GM10847 (cell line): ENCODE data around the gene RPTOR.

ENCODE experiments used
- POLR2A ChIP-seq: IDR thresholded peaks from 2 replicates; pipeline ENCODE4 v1.6.1; 2011; ENCODE audit not compliant: insufficient read length; ENCODE audit errors: extremely low read depth

RPTOR gene

GRCh38 chr17:80689129-80689619 is 144.5 kb downstream of the RPTOR start:
- TF ChIP-seq POLR2A, result no peak

DNA sequence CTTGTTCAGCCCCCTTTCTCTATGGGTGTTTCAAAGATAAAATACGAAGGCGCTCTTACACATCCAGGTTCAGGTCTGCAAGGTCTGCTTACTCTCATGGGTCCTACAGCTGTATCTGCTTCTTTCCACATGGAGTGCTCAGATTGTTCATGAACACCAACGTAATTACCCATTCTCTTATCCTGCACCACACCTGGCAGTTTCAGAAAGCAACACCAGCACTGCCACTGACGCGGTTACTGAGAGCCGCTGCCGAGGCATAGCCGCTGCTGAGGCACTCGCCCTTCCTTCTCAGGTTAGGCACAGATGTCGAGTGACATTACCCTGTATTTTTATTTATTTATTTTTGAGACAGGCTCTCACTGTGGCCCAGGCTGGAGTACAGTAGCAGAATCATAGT is 147.1 kb downstream of the RPTOR start:
- TF ChIP-seq POLR2A, result no peak

- no peak for TF ChIP-seq POLR2A
These were observed 148.4 kb downstream of the RPTOR start for GRCh38 chr17:80692931-80693467.

DNA sequence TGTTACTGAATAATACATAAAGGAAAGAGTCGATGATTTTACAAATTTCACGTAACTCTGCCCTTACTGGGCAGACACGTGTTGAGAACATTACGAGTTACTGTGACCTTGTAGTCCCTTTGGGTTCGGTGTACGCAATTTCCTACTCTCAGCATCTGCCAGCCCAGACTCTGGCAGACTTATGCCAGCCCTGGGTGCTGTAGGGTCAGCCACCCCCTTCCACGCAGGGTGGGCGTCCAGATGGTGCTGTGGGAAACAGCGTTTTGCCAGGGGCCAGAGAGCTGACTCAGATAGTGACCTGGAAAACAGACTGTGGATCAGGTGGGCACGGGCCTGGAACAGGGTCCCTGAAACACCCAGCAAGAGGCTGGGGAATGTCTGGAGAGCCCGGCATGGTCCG is 148.9 kb downstream of the RPTOR start:
- no peak for TF ChIP-seq POLR2A

GRCh38 chr17:80694085-80694991 is 149.7 kb downstream of the RPTOR start:
- TF ChIP-seq POLR2A, result no peak

DNA sequence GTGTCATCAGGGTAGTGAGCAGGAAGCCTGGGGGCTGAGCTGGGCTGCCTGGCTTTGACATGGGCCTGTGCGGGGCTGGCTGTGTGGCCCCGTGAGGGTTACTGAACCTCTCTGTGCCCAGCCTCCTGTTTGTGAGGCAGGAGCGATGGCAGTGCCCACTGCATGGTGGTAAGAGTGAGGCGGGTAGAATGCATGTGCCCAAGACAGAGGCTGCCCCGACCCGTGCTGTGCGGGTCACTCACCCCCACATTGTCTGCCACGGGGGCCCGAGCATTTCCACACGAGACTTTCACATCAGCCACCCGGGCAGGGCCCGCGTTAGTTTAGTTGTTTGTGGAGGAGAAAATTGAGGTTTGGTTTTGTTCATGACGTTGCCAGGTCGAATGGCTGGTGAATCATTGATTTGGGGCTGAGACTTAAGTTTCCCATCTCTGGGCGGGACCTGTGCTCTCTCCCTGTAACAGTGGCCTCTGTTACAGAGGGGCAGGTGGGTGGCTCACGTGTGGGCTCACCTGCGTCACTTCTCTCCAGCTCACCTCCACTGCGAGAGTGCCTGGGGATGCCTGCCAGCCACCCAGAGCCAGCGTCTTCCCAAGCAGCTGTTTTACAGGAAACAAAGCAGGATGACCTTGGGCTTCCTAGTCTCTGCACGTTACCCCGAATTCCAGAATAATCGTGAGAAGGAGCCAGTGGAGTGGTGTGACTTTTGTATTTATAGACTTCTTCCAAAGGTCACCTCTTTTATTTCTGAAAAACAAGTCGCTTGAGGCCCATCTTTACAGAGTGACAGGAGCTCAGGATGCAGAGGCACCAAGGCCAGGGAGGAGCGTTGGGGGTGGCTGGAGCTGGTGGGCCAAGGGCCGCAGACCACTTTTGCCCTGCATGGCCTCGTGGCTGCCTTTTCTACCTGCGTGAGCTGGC is 150.6 kb downstream of the RPTOR start:
- no peak for TF ChIP-seq POLR2A

DNA sequence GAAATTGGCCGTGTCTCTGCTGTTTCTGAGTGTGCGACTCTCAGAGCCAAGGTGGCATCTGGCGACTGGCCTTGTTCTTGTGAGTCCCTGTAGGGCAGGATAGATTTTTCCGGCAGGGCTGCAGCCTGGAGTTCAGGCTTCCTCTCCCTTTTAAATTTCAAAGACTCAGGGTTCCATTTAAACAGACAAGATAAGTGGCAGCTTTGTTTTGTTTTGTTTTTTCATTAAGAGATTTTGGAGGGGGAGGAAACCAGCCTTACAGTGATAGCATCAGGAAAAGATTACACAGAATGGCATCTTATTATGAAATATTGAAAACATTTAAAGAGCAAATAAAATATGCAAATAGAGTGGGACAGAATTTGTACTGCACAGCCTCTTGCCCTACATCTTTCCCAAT is 151.3 kb downstream of the RPTOR start:
- no peak for TF ChIP-seq POLR2A

GRCh38 chr17:80696456-80696855 is 151.8 kb downstream of the RPTOR start:
- TF ChIP-seq POLR2A, result no peak

DNA sequence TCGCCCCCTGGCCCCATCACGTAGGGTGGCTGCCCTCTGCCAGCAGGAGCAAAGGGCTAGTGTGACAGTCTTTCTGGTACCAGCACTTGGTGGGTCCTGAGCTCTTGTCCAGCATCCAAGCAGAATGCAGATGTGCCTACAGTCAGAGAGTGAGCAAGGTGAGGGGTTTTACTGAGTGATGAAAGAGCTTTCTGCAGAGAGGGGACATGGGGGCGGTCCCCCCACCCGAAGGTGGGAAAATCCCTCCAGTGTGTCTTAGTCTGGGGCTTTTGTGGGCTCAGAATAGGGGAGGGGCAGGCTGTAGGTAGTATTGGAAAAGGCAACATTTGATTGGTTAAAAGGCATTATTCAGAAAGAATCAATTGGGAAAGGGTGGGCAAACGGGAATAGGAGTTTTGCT is 152.3 kb downstream of the RPTOR start:
- no peak for TF ChIP-seq POLR2A

GRCh38 chr17:80698297-80698696 is 153.7 kb downstream of the RPTOR start:
- no peak for TF ChIP-seq POLR2A

DNA sequence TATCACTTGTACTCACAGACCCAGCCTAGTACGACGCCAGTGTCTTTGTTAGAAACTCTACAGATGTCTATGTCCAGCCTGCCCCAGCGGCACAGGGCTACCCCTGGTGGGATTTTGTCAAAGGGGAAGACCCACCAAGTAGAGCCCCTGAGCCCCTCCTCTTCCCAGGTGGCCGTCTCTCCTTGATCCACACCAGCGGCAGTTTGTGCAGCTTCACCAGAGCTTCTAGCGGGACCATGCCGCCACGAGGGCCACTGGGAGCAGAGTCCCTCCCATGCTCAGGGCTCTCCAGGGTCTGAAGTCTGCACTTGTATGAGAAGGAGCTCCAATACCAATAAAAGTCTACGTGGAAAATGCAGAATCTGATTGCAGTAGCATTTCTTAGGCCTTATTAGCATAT is 157.1 kb downstream of the RPTOR start:
- no peak for TF ChIP-seq POLR2A

- no peak for TF ChIP-seq POLR2A
These were observed 157.9 kb downstream of the RPTOR start for GRCh38 chr17:80702315-80703141.

GRCh38 chr17:80703142-80703478 is 158.5 kb downstream of the RPTOR start:
- TF ChIP-seq POLR2A, result no peak

DNA sequence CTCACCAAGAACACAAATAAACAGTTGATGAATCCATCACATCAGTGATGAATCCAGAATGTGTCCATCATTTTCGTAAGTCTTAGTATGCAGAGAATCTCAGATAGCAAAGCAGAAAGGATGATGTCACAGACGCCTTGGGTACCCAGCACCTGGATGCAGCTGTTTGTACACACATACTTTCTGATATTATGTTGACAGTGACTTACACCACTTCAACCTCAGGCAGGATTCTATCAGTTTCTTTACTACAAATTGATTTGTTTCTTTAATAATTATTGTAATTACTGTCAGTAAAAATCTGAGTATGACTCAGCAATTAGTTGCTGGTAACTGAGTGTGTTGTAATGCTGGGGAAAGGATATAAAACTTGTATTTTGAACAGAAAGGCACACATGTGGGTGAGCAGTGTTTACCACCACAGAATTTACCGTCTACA is 159.8 kb downstream of the RPTOR start:
- TF ChIP-seq POLR2A, result no peak

GRCh38 chr17:80704894-80705293 is 160.3 kb downstream of the RPTOR start:
- no peak for TF ChIP-seq POLR2A

- TF ChIP-seq POLR2A, result no peak
These were observed 161.3 kb downstream of the RPTOR start for GRCh38 chr17:80705988-80706387.
